Colon (tissue), 2 donors: Measurements from ENCODE around the gene TSPAN18.

Source experiments
- FAIRE-seq: peaks from 2 replicates; lab custom pipeline; 2012; peaks lifted over from hg19 to GRCh38; lab: Jason Lieb, UNC
- donor health status: control.
- donor health status: control.

Gene TSPAN18

DNA sequence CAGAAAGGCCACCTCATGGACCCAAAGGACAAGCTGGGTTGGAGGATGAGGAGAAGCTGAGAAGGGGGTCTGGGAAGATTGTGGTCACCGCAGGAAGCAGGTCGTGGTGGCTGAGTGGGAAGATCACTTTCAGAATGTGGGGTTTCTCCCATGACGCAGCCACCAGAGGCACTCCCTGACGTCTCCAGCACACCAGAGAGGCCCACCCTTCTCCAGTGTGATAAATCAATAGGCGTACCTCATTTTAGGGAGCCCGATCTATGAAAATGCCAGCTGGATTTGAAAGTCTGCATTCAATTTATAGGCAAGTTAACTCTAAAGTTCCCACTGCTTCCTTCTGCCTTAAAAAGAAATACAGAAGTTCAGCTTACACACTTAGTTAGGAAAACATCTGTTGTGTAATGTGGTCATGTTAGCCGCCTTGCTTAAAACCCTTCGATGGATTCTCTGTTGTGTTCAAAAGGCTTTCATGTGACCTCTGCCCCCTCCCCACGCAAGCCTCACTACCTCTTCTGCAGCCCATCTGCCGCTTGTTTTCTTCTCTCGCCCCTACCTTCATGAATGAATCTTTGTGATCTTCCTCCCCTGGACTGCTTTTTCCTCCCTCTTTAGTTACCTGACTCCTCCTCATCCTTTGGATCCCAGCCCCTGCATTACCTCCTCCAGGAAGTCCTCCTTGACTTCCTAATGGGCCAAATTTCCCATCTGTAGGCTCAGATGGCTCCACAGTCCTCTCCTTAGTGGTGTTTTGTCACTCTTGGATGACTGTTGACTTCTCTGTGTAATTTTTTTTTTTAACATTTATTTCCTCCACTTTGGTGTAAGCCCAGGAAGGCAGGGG is 10.7 kb downstream of the TSPAN18 start:
- FAIRE-seq, result no peak

GRCh38 chr11:44738791-44739190 is 12.0 kb downstream of the TSPAN18 start:
- FAIRE-seq, result no peak

GRCh38 chr11:44740967-44741366 is 14.2 kb downstream of the TSPAN18 start:
- FAIRE-seq, result no peak

GRCh38 chr11:44741976-44742375 is 15.2 kb downstream of the TSPAN18 start:
- FAIRE-seq, result no peak

DNA sequence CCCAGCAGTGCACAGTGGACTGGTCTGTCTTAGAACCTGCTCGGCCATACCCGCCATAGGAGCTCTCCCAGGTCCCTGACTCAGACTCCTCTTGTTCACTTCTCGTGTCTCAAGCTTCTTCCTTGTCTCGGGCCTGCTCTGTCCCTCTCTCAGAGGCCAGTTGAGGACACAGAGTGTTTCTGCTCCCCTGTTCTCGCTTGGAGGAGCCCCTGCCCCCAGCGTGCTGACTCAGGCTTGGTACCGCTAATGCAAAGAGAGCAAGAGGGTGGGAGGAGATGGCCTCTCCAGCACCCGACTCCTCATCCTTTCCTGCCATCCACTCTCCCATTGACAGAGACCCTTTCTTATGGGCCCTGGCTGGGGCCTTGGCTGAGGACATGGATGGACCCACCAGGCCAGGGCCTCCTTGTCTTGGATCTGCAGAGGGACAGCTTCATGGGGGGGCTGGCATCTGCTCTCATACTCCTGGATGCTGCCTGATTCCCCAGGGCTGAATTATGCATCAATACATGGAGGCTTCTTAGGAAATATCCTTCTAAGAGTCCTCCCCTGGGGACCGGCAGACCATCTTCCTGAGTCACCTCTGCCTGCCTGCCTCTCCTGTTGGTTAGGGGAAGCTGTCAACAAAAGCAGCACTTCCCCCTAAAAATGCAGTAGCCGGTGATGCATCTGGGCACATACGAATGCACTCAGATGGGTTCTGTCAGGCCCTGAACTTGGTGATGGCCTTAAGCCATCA is 15.9 kb downstream of the TSPAN18 start:
- no peak for FAIRE-seq

GRCh38 chr11:44743326-44743725 is 16.6 kb downstream of the TSPAN18 start:
- FAIRE-seq, result no peak

DNA sequence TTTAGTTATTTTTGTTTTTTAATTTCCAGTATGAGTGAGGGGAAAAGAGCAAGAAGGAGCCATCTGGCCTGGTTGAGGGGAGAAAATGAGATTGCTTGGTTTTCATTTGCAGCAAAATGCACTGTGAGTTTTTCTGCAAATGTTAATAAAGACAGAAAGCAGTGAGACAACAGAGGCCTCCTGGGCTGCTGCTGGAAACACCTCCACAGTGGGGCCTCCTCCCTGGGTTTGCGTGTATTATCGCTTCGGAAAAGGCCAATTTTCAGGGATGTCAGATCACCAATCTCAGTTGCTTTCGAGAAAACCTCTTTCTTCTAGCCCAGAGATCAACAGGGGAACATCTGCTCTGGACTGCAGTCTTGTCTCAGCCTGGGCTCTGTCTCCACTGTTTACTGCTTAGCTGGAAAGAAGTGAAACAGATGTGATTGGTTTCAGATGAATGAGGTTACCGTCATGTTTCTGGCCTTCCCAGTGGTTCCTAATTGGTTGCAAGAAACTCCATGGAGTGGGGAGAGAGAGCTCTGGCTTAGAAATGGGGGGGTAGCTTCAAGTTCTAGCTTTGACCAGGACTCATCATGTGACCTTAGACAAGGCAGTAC is 17.3 kb downstream of the TSPAN18 start:
- FAIRE-seq, result no peak

DNA sequence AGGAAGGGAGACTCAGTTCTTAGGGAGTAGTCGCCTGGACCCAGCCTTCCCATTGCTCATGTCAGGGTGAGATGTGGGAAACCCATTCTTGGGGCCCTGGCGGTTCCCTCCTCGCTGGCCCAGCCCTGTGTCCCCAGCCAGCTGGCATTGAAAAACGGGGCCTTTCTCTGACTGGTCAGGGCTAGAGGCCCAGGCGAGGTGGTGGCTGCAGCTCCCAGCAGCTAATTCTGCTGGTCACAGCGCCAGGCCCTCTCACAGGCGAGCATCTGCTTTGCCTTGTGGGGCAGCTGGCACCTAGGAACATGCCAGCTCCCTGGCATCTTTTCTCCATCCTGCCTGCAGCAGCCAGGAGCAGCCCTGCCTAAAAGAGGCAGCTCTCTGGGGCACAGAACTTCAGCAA is 20.1 kb downstream of the TSPAN18 start:
- FAIRE-seq, result no peak

DNA sequence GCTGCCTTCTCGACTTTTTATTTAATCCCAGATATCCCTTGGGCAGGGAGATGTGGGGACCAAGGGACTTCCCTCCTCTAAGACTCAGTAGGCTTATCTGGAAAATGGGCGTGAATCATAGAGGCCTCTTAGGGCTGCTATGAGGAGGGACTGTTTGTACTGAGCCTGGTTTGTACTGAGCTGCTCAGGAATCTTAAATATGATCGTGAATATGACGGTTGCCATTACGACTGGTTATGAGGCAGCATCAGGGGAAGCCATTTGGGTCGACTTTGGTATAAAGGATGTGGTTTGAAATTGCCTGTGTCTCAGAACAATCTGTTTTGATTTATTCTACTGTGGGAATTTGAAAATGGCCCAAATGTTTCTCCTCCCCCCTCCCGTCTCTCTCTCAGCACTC is 20.6 kb downstream of the TSPAN18 start:
- FAIRE-seq, result no peak

- FAIRE-seq, result no peak
Measured at GRCh38 chr11:44747836-44748235, 21.1 kb downstream of the TSPAN18 start.

- FAIRE-seq, result no peak
Measured at GRCh38 chr11:44748606-44749005, 21.8 kb downstream of the TSPAN18 start.

- FAIRE-seq, result no peak
Measured at GRCh38 chr11:44749189-44749588, 22.4 kb downstream of the TSPAN18 start.

DNA sequence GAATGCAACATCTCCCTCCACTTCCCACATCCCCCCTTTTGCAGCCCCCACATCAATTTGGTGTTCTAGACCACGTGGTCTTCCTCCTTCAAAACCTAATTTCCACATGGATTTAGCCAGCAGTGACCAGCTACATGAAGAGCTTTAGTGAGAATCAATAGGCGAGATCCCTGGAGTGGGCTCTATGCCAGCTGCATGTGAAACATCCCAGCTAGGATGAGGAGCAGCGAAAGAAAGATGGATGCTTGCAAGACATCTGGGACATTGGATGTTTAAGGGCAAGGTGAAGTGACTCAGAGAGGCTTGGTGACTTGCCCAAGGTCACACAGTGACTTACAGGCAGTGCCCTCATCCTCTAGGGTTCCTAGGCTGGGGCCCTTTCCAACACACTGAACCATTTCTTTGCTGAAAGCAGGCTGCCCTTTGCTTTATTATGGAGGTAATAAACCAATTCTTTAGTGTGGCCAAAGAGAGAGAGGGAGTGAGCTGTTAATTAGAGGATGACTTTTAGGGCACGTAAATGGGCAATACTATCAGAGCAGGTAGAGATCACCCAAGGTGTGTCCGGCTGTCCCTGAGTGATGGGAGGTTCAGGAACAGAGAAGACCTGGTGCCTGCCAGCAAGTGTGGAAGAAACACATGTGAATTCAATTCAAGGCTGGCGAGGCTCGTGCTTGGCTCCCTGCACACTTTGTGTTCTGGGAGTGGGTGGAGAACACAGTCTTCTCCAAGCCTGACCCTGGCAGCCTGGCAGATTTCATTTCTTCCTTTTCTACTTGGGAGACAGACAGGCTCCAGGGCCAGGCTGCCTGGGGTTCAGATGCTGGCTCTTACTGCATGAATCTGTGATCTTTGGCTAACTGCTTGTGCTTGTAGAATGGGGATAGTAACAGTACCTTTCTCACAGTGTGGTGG is 24.0 kb downstream of the TSPAN18 start:
- no peak for FAIRE-seq

- no peak for FAIRE-seq
Measured at GRCh38 chr11:44752300-44752699, 25.5 kb downstream of the TSPAN18 start.

GRCh38 chr11:44752713-44753112 is 26.0 kb downstream of the TSPAN18 start:
- no peak for FAIRE-seq

- no peak for FAIRE-seq
Measured at GRCh38 chr11:44753961-44754645, 27.3 kb downstream of the TSPAN18 start.

DNA sequence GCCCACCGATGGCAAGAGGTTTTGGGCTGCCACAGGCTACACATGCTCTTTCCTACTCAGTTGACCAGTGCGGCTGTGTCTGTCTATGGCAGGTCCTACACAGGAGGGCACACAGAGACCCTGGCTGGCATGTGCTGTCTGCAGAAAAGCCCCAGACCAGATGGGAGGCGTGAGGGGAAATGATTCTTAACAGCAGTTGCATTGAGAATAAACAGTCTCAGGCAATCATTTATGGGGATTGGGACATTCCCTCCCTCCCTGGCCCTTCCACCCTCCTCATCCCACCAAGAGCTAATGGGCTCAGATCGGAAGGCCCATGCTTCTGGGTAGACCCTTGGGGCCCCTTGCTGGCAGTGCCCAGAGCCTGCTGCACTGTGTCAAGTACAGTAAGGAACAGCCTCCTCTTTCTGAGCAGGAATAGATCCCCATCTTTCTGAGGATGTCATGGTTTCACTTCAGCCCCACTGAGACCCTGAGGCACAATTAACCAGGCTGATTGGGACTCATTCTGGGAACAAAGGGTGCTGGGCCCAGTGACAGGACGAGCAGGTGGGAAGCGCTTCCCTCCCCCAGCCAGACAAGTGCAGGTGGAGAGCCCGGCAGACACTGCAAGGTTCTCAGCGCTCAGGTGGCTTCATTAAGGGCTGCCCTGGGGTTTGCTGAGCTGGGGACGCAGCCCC is 28.3 kb downstream of the TSPAN18 start:
- FAIRE-seq, result no peak

GRCh38 chr11:44755556-44756523 is 29.1 kb downstream of the TSPAN18 start:
- no peak for FAIRE-seq

GRCh38 chr11:44758983-44759382 is 32.2 kb downstream of the TSPAN18 start:
- no peak for FAIRE-seq
